ENCODE data around the gene BCOR.

The BCOR gene

GRCh38 chrX:40100537-40101429 lies 3.0 kb upstream of the BCOR start:
- no peak for TF ChIP-seq ESRRG (CRISPR knock-in tag; IDR thresholded peaks at IDR 0.05)
- no peak for TF ChIP-seq OSR1 (CRISPR knock-in tag; IDR thresholded peaks at IDR 0.05)
- no peak for TF ChIP-seq ZNF8 (CRISPR knock-in tag; IDR thresholded peaks at IDR 0.05)
- no peak for TF ChIP-seq PATZ1 (CRISPR knock-in tag; IDR thresholded peaks at IDR 0.05; ENCODE audit: borderline replicate concordance)
- TF ChIP-seq BACH2 (CRISPR knock-in tag; IDR thresholded peaks at IDR 0.05; ENCODE audit: borderline replicate concordance), result no peak
- TF ChIP-seq CSDC2 (CRISPR knock-in tag; IDR thresholded peaks at IDR 0.05), result no peak
- no peak for ATAC-seq

GRCh38 chrX:40100141-40100536 lies 2.4 kb upstream of the BCOR start:
- no peak for TF ChIP-seq ISL1 (CRISPR knock-in tag; IDR thresholded peaks at IDR 0.05)
- TF ChIP-seq ZNF565 (CRISPR knock-in tag; conservative IDR thresholded peaks at IDR 0.05; ENCODE audit: low read depth), result no peak
- no peak for TF ChIP-seq TSHZ2 (CRISPR knock-in tag; IDR thresholded peaks at IDR 0.05)
- no peak for TF ChIP-seq CREB5 (CRISPR knock-in tag; IDR thresholded peaks at IDR 0.05; ENCODE audit: low read depth)
- TF ChIP-seq PPARA (CRISPR knock-in tag; IDR thresholded peaks at IDR 0.05; ENCODE audit: borderline replicate concordance), result no peak
- ATAC-seq, result peak; percentile 14; the same call in 1 of the 3 replicates

GRCh38 chrX:40099055-40099958 lies 1.5 kb upstream of the BCOR start:
- TF ChIP-seq TOX (CRISPR knock-in tag; IDR thresholded peaks at IDR 0.05; ENCODE audit: borderline replicate concordance) (no peak), ISL1 (CRISPR knock-in tag; IDR thresholded peaks at IDR 0.05) (no peak), ZNF70 (CRISPR knock-in tag; IDR thresholded peaks at IDR 0.05) (no peak)
- ATAC-seq, result peak; percentile 10

- no peak for TF ChIP-seq ESRRG (CRISPR knock-in tag; IDR thresholded peaks at IDR 0.05)
- ATAC-seq, result peak; percentile 32
Measured at GRCh38 chrX:40098264-40099054, 701 bp upstream of the BCOR start.

GRCh38 chrX:40097141-40097503 lies 636 bp downstream of the BCOR start:
- TF ChIP-seq ZNF565 (CRISPR knock-in tag; conservative IDR thresholded peaks at IDR 0.05; ENCODE audit: low read depth) (no peak), ZNF8 (CRISPR knock-in tag; IDR thresholded peaks at IDR 0.05) (no peak), ZFP30 (CRISPR knock-in tag; IDR thresholded peaks at IDR 0.05) (no peak), PATZ1 (CRISPR knock-in tag; IDR thresholded peaks at IDR 0.05; ENCODE audit: borderline replicate concordance) (no peak), TOX (CRISPR knock-in tag; IDR thresholded peaks at IDR 0.05; ENCODE audit: borderline replicate concordance) (no peak), OSR1 (CRISPR knock-in tag; IDR thresholded peaks at IDR 0.05) (no peak), CSDC2 (CRISPR knock-in tag; IDR thresholded peaks at IDR 0.05) (no peak), BACH2 (CRISPR knock-in tag; IDR thresholded peaks at IDR 0.05; ENCODE audit: borderline replicate concordance) (no peak), ISL1 (CRISPR knock-in tag; IDR thresholded peaks at IDR 0.05) (no peak), GLIS3 (CRISPR knock-in tag; IDR thresholded peaks at IDR 0.05) (no peak), TCF4 (CRISPR knock-in tag; IDR thresholded peaks at IDR 0.05; ENCODE audit: borderline replicate concordance) (no peak), RARB (CRISPR knock-in tag; IDR thresholded peaks at IDR 0.05) (no peak), ZNF70 (CRISPR knock-in tag; IDR thresholded peaks at IDR 0.05) (no peak)
- no peak for ATAC-seq

Measured in SK-N-SH treated with all-trans-retinoic acid at 6 μM for 48 hours (cell line).